GM21515 (cell line): Measurements from ENCODE around the gene ACTR1A.

Source experiments
- ATAC-seq: cut with Tn5 transposase; IDR thresholded peaks from one replicate; pipeline ENCODE4 v1.9.1; 2021; ENCODE audit not compliant: unreplicated experiment

The ACTR1A gene

DNA sequence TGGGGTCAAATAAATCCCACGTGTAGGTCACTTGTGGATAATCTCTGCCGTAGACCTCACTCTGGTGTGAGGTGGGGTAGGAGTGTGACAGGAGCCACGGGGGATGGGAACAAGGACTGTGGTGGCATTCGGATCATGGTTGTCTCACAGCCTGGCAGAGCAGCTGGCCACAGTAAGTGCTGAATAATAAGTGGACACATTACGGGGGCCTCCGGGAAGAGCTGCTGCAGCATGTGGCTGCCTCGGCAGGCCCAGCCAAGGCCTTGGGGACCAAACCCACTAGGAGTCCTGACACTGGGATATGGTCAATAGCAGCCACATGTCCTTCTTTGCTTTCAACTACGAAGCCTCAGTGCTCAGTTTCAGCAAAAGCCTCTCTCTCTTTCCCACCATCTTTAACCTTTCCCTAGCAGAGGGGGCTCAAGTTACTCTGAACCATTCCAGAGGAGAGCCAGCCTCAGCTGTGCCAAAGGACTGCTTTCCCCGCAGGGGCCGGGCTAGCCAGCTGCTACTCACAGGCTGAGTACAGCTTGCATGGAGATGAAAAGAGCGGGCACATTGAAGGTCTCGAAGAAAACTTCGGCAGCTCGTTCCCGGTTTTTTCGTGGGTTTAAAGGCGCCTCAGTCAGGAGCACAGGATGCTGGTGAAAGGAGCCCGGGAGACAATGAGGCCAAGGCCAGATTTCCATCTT, 17.3 kb downstream of the ACTR1A start:
- no peak for ATAC-seq

DNA sequence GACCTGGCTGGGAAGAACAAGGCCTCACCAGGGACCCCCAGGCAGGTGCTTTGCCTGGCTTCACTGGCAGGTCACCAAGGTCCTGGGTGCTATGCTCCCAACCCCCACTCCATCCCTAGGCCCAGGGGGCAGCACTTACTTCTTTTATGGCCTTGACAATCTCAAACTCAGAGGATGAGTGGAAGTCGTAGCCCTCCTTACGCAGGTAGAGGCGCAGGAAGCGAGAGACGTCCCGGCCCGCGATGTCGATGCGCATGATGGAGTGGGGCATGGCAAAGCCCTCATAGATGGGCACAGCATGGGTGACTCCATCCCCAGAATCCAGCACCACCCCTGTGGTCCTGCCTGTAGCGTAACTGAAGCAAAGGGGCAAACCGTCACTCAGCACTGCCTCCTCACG, 18.5 kb downstream of the ACTR1A start:
- no peak for ATAC-seq

DNA sequence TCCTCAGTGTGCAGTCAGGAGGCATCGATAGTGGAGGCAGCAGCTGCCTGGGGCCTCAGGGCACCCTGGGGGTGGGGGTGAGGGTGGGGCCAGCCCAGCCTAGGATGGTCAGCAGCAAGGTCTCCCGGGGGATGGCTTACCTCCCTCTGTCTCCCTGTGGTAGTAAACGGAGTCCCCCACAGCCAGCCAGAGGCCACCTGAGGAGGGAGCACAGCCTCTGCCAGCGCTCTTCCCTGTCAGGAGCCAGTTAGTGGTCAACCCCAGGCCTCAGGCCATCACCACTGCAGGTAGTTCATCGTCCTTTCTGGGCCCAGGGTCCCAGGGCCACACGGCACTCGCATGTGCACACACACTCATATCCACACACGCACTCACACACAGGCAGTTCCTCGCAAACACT, 22.1 kb downstream of the ACTR1A start:
- no peak for ATAC-seq

DNA sequence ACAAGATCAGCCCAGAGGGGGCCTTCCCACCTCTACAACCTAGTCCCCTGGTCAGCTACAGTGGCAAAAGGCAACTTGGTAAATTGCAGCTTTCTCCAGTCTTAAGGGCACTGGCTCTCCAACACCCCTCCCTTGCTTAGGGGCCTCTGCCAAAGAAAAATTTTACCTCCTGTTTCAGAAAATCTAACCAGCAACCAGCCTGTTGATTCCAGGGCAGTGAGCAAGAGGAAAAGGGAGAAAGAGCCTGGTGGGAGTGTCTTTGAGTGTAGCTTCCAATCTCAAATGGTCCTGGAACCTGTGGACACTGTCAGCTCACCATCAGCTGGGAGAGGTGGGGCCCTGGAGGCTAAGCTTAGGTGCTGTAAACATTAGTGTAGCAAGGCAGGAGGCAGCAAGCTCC, 22.9 kb downstream of the ACTR1A start:
- no peak for ATAC-seq

DNA sequence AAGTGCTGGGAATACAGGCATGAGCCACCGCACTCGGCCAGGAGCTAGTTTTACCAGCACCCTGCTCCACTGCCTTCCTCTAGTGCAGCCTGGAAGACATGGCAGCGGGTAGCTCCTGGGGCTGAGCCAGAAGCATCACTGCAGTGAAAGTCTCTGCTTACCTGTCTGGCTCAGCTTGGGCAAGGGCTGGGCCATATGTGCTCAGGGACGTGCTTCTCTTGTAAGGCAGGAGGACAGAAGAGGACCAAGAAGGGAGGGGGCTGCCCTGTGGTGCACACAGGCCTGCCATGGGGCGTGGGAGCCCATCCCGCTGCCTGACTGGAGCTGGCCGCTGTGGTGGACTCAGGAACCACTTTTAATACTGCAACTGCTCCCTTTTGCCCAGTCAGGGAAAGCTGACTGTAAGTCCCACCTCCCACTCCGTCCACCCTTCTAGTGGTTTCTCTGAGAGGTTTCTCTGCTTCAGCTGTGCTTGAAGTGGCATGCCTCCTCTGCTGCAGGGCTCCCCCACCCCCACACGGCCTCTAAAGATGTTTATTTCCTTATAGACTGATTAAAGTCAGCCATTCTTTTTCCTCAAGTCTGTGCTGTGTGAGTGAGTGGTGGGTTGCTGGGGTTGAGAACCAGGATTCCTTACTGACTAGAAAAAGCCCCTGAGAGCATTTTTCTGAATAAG, 25.9 kb downstream of the ACTR1A start:
- ATAC-seq = no peak

DNA sequence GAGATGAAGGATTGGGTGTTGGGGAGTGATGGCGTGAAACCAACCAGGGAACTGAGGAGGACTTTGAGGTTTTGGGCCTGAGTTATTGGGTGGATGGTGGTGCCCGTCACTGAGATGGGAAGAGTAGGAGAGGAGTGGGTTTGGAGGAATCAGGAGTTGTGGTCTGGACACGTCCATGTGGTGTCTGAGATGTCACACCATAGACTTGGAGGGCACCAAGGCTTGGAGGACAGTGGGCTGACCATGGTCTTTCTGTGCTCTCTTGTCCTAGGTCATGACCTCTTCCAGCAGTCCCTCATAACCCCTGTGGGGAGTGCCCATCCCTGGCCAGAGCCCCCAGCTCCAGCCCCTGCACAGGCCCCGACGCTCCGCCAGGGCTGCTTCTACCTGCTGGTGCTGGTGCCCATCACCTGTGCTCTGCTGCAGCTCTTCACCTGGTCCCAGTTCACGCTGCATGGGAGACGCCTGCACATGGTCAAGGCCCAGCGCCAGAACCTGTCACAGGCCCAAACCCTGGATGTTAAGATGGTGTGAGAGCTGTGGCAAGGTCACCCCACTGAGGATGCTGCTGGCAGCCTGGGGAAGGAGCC, 27.0 kb downstream of the ACTR1A start:
- no peak for ATAC-seq

DNA sequence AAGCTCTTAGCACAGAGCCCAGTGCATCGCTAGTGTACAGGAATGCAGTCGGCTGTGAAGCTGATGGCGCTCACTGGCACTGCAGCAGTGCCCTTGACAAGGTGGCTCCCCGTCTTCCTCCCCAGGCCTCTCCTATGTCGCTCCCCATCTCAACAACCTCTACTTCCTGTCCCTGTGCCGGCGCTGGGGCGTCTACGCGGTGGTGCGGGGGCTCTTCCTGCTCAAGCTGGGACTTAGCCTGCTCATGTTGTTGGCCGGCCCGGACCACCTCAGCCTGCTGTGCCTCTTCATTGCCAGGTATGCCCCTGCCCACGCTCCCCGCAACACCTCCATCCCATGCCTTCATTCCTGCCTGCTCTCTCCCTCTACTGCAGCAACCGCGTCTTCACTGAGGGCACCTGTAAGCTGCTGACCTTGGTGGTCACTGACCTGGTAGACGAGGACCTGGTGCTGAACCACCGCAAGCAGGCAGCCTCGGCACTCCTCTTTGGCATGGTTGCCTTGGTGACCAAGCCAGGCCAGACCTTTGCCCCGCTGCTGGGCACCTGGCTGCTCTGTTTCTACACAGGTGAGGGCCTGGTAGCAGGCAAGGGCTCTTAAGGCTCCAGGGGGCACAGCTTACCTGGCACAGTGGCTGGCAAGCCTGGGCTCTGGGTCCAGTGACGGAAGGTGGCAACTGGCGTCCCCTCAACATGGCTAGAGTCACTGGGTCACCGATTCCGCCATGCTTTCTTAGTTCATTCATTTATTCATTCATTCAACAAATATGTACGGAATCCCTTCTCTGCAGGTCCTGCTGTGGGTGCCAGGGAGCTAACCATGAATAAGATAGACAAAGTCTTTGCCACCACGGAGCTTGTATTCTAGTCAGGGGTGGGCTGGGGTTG, 28.8 kb downstream of the ACTR1A start:
- ATAC-seq = no peak

GRCh38 chr10:102470579-102471546, 31.6 kb downstream of the ACTR1A start:
- ATAC-seq = no peak

DNA sequence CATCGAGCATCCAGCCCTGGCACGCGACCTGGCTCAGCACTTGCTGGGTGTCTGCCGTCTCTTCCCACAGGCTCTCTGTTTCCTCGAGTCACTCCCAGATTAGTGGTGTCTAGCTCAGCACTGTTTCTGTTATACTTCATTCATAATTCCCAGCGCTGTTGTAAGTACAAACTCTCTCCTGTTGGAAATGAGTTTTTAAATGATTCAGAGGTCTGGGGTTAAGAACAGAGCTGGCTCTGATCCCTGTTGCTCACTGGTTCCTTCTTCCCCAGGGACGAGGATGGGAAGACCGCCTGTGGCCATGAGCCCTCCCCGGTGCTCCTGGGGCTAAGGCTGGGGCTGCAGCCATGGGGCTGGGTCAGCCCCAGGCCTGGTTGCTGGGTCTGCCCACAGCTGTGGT, 33.8 kb downstream of the ACTR1A start:
- no peak for ATAC-seq

GRCh38 chr10:102467971-102468438, 34.5 kb downstream of the ACTR1A start:
- no peak for ATAC-seq

DNA sequence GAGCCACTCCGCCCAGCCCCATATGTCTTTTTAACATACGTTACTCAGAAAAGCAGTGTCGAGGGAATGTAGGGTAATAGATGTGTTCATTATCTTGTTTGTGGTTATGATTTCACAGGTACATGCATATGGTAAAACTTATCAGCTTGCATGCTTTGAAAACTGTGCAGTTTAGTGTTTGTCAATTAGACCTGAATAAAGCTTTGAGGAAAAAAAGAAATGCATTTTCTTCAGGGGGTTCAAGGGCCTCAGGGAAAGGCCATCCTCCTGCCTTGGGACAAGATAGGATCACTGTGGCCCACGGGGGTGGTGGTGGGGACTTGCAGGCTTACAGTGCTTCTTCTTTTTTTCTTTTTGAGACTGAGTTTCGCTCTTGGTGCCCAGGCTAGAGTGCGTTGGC, 35.2 kb downstream of the ACTR1A start:
- ATAC-seq = no peak

DNA sequence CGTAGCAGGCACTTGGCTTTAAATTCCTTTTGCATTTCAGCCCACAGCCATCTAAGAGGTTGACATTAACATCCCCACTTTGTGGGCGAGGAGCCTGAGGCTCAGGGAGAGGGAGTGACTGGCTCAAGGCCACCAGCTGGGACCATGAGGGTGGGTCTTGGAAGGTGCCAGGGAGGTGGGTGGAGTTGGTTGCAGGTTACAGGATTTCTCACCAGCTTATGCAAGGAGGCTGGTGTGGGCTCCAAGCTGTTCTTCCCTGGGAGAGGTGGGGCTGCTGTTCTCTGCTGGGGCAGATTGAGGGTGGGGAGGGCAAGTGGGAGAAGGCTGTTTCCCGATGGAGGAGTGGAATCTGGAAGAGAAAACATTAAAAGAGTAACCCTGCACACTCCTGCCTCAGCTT, 37.0 kb downstream of the ACTR1A start:
- no peak for ATAC-seq

GRCh38 chr10:102463983-102464382, 38.5 kb downstream of the ACTR1A start:
- no peak for ATAC-seq

DNA sequence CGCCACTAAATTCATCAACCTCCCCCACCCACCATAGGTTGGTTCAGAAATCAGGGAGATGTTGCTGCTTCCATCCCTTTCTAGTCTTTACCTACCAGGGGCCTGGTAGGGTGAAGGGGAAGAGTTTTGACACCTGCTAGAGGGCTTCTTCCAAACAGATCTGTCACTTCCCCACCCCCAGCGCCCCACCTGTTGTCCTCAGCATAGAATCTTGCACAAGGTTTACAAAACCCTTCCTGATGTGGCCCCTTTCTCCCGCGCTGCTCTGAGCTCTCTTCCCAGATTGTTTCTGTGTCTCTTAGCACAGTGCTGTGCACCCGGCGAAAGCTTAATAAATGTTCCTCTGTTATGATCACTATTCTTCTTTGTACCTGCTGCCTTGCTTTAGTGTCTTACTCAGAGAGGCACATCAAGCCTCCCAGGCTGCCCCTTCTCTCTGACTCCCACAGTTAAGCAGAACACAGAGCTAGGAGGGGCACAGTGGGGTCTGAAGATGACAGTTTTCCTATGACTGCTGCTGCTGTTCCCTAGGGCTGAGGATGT, 39.9 kb downstream of the ACTR1A start:
- ATAC-seq = no peak

- peak; percentile 77 for ATAC-seq
Observed at GRCh38 chr10:102461187-102462054, 41.1 kb downstream of the ACTR1A start.

DNA sequence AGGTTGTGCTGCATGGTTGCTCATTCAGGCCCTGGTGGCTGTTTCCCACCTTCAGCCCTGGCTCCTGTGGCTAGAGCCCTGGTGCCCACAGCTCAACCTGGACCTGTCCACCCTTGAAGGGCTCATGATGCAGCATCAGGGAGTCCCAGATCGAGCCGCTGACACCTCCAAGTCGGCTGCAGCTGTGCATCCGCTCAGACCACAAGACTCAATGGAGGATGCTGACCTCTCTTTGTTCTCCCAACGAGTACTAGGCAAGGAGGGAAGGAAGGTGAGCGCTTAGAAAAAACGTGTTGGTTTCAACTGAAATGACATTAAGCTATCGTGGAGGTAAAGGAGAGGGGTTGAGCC, 41.7 kb downstream of the ACTR1A start:
- ATAC-seq = peak; percentile 23

GRCh38 chr10:102458656-102459055, 43.9 kb downstream of the ACTR1A start:
- ATAC-seq = no peak

GRCh38 chr10:102457591-102458150, 44.8 kb downstream of the ACTR1A start:
- no peak for ATAC-seq
